GM21529 (cell line): ENCODE measurements around the gene DLG2.

Experiments used
- ATAC-seq: cut with Tn5 transposase; IDR thresholded peaks from one replicate; pipeline ENCODE4 v1.9.1; 2021; ENCODE audit not compliant: unreplicated experiment

The DLG2 gene

GRCh38 chr11:83583757-83584366, 2043.3 kb downstream of the DLG2 start:
- ATAC-seq, result peak; percentile 99

GRCh38 chr11:83574519-83574918, 2052.6 kb downstream of the DLG2 start:
- no peak for ATAC-seq

DNA sequence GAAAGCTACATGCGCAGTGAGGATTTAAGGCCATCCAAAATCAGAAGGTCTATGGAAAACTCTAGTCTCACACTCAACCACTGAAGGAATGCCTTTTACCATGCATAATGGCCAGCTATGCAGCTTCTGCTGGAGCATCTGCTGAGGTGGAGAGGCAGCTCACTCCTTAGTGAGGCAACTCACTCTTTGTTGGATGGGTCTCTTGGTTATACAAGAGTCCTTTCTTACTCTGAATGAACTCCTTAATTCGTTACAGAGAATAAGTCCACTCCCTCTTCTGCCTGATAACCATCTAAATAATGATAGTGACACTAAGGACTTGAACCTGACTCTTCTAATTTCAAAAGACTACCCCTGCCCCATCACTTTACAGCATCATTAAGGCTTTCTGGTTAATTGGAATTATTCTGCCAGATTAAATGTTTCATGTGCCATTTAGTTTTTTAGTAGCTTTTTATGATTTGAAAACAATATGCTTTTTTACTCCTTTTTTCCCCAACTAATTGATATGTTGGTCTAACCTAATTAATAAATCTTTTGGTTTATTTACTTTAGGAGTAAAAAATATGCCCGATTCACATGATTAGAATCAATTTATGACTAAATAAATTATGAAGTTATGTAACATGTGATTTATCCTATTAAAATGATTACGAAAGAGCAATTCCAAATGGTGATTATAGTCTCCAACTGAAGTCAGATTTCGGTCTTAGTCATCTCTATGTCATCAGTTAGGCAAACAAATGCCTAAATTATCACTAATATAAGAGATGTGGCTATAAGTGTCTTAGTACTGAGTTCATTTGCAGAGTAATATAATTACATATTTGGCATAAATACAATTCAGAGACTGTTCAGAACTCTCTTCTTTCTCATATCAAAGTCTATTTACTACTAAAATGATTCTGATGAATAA, 2054.3 kb downstream of the DLG2 start:
- no peak for ATAC-seq

- ATAC-seq, result no peak
These were observed 2055.8 kb downstream of the DLG2 start for GRCh38 chr11:83571302-83571701.

- no peak for ATAC-seq
These were observed 2057.9 kb downstream of the DLG2 start for GRCh38 chr11:83569134-83569805.

- ATAC-seq, result no peak
These were observed 2058.6 kb downstream of the DLG2 start for GRCh38 chr11:83568516-83568915.

- ATAC-seq, result no peak
These were observed 2060.2 kb downstream of the DLG2 start for GRCh38 chr11:83566950-83567349.

DNA sequence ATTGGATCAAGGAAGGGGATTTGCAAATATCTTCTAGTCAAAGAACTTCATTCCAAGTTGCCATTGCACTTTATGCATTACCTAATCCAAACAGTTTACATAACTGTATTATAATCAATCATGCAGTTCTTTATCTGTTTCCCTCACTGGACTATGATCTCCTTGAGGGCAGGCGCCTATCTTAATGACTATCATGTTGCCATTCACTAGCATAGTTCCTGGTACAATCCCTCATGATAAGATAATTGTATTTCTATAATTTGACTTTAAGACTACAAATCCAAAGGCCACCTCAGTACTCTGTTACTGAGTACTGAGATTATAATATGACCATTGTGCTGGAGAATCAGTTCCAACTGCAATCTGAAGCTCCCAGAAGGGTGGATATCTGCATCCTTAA, 2062.3 kb downstream of the DLG2 start:
- ATAC-seq, result no peak

GRCh38 chr11:83558281-83558680, 2068.9 kb downstream of the DLG2 start:
- ATAC-seq, result no peak

DNA sequence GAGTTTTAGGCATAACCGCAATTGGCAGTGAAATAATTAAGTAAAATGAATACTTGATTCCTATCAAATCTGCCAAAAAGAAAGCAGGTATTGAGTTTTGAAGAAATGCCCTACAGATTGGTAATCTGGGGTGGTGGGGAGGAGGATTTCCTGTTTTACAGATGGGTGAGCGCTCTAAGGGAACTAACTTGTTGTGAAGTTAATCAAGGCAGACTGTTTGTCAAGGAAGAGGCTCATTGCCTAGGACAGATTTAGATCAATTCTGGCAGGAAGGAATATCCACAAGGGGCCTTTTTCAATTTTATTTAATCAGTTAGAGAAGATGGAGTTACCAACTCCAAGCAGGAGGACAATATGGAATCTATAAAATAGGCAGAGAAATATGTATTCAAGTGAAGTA, 2069.5 kb downstream of the DLG2 start:
- ATAC-seq, result no peak

- no peak for ATAC-seq
These were observed 2072.3 kb downstream of the DLG2 start for GRCh38 chr11:83554876-83555275.

DNA sequence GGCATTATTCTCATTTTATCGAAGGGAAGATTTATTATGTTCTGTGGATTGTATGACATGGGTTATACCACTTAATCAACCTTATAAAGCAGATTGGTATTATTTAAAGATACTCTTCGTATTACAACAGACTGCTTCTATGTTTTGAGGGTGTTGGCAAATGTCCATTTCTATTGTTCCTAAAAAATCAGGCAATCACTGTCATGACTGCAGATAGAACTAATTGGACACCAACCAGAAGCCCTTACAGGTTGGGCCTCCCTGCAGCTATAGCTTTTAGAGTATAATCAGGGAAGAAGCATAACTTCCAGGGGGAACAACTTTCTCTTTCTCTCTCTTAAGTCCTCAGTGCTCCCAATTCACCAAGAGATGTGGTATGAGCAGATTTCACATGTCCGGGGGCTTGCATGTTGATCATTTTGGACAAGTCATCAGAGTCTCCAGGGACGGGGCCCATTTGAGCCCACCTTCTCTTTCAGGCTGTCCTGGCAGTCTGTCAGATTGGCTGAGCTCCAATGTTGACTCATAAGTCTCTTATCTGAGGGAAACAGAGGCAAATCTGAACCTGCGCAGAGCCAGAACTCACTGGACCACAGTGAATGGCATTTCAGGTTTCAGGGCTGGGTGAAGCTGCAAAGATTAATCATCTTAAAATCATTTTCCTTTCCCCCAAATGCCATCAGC, 2077.0 kb downstream of the DLG2 start:
- no peak for ATAC-seq

GRCh38 chr11:83546368-83546767, 2080.8 kb downstream of the DLG2 start:
- ATAC-seq, result no peak

- ATAC-seq, result no peak
These were observed 2081.5 kb downstream of the DLG2 start for GRCh38 chr11:83545494-83546260.

DNA sequence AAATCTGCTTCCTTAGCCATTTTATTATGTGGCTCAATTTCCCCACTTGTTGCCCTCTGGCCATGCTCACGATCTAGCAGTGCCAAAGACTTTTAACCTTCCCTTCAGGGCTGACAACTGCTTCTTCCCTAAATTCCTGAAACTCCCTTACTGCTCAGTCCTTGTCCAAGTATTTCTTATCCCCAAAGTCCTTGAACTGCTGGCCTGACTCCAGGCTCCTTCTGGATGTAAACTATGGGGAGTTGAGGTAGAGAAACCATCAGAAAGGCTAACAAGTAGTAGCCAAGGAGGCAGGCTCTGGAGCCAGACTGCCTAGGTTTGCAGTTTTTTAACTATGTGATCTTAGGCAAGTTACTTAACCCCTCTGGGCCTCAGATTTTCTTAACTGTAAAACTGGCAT, 2082.3 kb downstream of the DLG2 start:
- no peak for ATAC-seq

- ATAC-seq, result no peak
These were observed 2083.3 kb downstream of the DLG2 start for GRCh38 chr11:83543706-83544439.

GRCh38 chr11:83542861-83543260, 2084.3 kb downstream of the DLG2 start:
- ATAC-seq, result no peak

GRCh38 chr11:83540728-83541127, 2086.4 kb downstream of the DLG2 start:
- no peak for ATAC-seq

DNA sequence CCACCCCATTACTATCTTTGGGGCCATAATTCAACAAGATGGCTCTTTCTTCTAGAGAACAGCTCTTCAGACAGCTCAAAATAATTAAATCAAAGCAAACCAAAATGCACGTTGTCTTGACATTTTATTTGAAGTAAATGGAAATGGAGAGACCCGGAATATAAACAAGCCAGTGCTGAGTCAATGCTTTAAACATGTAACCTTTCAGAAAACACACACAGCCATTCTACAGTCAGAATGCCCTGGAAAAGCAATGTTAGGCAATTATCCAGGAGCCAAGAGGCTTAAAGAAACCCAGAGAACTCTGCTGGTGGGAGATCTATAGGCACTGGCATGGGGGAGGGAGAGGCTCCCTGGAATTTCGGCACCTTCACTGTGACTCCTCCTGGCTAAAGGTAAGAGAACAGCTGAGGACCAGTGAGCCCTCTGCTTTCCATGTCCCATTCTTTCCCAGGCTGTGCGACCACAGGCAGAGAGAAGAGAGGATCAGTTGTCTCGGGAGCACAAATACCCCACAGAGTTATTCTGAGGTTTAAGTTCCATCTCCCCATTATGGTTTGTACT, 2086.9 kb downstream of the DLG2 start:
- no peak for ATAC-seq

GRCh38 chr11:83538286-83538685, 2088.9 kb downstream of the DLG2 start:
- ATAC-seq, result no peak
